SH-SY5Y (cell line): ENCODE results near the gene ACE.

Experiments
- GATA2 ChIP-seq: IDR thresholded peaks from 2 replicates; pipeline ENCODE4 v1.6.1; 2011; ENCODE audit warnings: mild to moderate bottlenecking, low read depth, low read length
- GATA3 ChIP-seq: IDR thresholded peaks from 2 replicates; pipeline ENCODE4 v1.6.1; 2011; ENCODE audit warnings: low read depth, mild to moderate bottlenecking, low read length, moderate library complexity

DNA sequence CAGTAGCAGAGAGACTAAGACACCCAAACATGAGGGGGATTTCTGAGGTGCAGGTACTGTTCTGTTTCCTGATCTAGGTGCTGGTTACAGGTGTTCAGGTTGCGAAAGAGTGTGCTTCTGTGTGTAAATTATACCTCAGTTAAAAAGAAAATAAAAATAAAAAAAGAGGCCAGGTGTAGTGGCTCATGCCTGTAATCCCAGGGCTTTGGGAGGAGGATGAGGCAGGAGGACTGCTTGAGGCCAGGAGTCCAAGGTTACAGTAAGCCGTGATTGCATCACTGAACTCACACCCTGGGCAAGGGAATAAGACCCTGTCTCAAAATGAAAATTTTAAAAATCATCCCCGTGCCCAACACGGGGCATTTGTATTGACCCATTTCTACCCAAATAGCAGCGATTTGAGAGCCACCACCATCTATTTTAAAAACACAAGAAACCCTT, 70.2 kb downstream of the ACE start:
- TF ChIP-seq GATA2 (no peak), GATA3 (no peak)
